DLD1 (cell line): Measurements from ENCODE around the gene C4B.
"Not testable (repeated sequence)": the region's sequence is repeated elsewhere in the genome, so short reads cannot be mapped to it uniquely, and the experiment has no call there.

ENCODE experiments used
- in situ Hi-C: cut with HindIII; loops from 2 replicates; pipeline ENCODE4 v1.10.0; 2017; ENCODE audit warnings: low sequenced_read_pairs

The C4B gene

GRCh38 chr6:32035283-32036013 is 20.9 kb downstream of the C4B start:
- in situ Hi-C loops: not testable (repeated sequence)

- in situ Hi-C loops: not testable (repeated sequence)
Measured at GRCh38 chr6:32037136-32037535, 22.5 kb downstream of the C4B start.

- in situ Hi-C loops: not testable (repeated sequence)
Measured at GRCh38 chr6:32037598-32038524, 23.3 kb downstream of the C4B start, which contains the start of gene CYP21A2. Gene CYP21A2, plus strand, starts transcription at chr6:32038415. Its CDS starts 8 bp downstream, at chr6:32038423.

- in situ Hi-C loops: not testable (repeated sequence)
Measured at GRCh38 chr6:32038878-32039277, 24.3 kb downstream of the C4B start.

GRCh38 chr6:32039321-32040274 is 25.0 kb downstream of the C4B start:
- in situ Hi-C loops: not testable (repeated sequence)

- in situ Hi-C loops: not testable (repeated sequence)
Measured at GRCh38 chr6:32040299-32041049, 25.9 kb downstream of the C4B start.

- in situ Hi-C loops: not testable (repeated sequence)
Measured at GRCh38 chr6:32041050-32041321, 26.4 kb downstream of the C4B start.

GRCh38 chr6:32041385-32041784 is 26.8 kb downstream of the C4B start:
- in situ Hi-C loops: not testable (repeated sequence)

GRCh38 chr6:32042276-32042675 is 27.7 kb downstream of the C4B start:
- in situ Hi-C loops: not testable (repeated sequence)

GRCh38 chr6:32043589-32044380 is 29.2 kb downstream of the C4B start:
- in situ Hi-C loops: not testable (repeated sequence)

- in situ Hi-C loops: not testable (repeated sequence)
Measured at GRCh38 chr6:32044916-32045315, 30.3 kb downstream of the C4B start.

GRCh38 chr6:32045811-32046449 is 31.3 kb downstream of the C4B start:
- in situ Hi-C loops: no loop called here

GRCh38 chr6:32046450-32047083 is 32.0 kb downstream of the C4B start:
- in situ Hi-C loops: no loop called here

GRCh38 chr6:32047084-32047478 is 32.5 kb downstream of the C4B start:
- in situ Hi-C loops: no loop called here

- in situ Hi-C loops: no loop called here
Measured at GRCh38 chr6:32047539-32047854, 32.9 kb downstream of the C4B start.

- in situ Hi-C loops: no loop called here
Measured at GRCh38 chr6:32047855-32048766, 33.5 kb downstream of the C4B start.

GRCh38 chr6:32049149-32049548 is 34.6 kb downstream of the C4B start:
- in situ Hi-C loops: not testable (repeated sequence)

- in situ Hi-C loops: not testable (repeated sequence)
Measured at GRCh38 chr6:32049736-32050135, 35.1 kb downstream of the C4B start.
